ENCODE results near the gene NCK1.
A peak's percentile ranks its signal among the peaks of the same experiment; 100 is the strongest.
"Not testable (repeated sequence)": the region's sequence is repeated elsewhere in the genome, so short reads cannot be mapped to it uniquely, and the experiment has no call there.

The NCK1 gene

DNA sequence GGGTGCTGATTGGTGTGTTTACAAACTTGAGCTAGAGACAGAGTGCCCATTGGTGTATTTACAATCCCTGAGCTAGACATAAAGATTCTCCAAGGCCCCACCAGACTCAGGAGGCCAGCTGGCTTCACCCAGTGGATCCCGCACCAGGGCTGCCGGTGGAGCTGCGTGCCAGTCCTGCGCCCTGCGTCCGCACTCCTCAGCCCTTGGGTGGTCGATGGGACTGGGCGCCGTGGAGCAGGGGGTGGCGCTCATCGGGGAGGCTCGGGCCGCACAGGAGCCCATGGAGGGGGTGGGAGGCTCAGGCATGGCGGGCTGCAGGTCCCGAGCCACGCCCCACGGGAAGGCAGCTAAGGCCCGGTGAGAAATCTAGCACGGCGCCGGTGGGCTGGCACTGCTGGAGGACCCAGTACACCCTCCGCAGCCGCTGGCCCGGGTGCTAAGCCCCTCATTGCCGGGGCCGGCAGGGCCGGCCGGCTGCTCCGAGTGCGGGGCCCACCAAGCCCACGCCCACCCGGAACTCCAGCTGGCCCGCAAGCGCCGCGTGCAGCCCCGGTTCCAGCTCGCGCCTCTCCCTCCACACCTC is 125.5 kb downstream of the NCK1 start:
- DNase-seq (ENCODE audit: low spot score) = not testable (repeated sequence)

DNA sequence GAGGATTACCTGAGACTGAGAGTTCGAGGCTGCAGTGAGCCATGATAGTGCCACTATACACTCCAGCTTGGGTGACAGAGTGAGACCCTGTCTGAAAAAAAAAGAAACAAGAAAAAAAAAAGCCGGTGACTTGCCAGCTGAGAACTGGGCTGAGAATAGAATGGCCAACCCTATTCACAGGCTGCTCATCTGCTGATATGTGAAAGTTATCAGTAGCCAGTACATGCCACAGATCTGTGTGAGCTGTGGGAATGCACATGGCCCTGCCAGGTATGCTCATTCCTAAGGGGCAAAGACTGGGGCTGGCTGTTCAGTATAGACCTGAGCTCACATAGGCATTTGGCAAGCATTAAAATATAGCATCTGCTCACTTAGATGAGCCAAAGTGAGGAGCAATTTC is 126.6 kb downstream of the NCK1 start:
- no peak for DNase-seq (ENCODE audit: low spot score)

DNA sequence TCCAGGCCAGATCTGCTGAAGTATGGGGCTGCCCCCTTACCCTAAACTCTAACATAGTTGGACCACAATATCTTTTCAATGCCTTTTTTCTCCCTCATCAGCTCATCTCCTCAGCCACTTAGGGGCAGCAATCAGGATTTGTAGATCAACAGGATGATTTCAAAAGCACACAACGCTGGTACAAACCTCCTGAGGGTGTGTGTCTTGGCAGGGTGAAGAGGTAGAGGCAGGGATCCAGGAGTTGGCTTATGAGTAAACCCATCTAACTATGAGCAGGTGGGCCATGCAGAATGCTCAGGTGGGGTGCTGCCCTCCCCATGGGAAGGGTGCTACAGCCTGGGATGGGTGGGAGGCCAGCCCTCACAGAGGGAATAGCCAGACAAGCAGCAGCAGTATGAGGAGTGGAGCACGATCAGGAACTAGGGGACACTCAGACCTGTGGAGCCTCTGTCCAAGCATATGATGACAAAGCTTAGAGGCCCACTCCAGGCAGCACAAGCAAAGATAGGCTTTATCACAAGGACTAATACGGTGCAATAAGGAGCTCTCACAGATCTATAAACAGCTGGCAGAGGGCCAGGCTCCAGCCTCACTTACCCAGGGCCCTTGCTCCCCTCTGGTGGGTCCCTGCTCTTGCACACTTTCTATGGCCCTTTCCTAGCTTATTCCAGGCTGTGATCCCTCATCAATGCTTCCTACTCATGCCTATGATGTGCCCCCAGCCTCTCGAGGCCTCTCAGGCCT is 127.9 kb downstream of the NCK1 start:
- DNase-seq (ENCODE audit: low spot score) = no peak

DNA sequence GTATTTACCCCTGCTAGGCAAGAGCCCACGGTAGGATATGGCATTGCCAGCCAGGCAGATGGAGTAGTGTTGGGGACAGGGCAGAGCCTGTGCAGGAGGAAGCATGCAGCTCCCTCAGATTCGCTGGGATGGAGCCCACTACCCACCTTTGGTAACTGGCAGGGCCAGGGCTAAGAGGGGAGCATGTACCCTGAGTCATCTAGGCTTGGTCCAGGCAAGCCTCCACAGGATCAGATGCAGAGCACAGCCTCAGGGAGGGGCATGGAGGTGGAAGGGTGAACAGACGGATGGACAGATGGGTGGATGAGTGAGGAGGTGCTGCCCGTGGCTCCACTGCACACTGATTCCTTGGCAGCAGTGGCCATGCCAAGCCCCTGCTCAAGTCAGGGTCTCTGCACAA is 128.8 kb downstream of the NCK1 start:
- no peak for DNase-seq (ENCODE audit: low spot score)

DNA sequence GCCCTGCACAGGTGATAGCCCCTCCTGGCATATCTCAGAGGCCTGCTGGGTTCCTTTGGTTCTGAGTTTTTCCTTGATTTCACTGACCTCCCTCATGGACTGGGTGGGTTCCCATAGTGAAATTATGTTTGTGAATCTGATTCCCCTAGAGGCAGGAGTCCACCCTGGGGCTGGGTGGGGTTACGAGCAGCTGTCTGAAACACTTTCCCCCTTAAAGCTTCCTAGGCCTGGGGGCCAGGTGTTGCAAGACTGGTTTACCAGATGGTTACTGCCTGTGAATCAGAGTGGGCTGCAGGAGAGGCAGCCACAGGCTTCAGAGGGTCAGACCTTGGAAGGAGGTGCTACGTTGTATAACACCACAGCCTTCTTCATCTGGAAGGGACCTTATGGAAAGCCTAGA is 130.1 kb downstream of the NCK1 start:
- no peak for DNase-seq (ENCODE audit: low spot score)

DNA sequence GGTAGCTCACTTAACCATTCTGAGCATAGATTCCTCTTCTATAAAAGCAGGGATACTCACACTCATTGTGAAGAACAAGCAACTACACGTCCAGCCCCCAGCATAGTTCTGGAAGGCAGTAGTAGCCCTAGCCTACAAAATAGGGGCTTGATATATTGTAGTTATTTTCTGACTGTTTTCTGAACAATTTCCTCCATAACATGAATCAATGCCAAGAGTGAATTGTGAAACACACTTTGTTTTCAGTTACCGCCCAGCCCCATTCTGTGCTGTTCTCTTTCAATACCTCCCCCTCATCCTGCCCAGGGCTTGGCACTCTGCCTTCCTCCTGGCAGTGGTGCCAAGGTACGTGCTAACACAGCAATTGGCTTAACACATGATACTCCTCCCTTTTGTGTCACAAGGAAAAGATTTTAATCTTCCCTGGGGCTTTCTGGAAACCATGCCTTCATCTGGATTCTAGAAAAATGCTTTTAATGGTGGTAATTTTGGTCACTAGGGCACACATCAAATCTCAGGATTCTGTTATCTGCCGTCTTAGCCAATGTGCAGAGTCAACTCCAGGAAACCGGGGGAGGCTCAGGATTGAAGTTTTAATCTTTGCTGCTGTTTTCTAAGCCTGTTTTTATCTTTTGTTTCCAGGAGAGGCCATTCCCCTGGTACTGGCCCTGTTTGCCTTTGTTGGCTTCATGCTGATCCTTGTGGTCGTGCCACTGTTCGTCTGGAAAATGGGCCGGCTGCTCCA is 132.9 kb downstream of the NCK1 start:
- DNase-seq (ENCODE audit: low spot score) = peak; percentile 11

DNA sequence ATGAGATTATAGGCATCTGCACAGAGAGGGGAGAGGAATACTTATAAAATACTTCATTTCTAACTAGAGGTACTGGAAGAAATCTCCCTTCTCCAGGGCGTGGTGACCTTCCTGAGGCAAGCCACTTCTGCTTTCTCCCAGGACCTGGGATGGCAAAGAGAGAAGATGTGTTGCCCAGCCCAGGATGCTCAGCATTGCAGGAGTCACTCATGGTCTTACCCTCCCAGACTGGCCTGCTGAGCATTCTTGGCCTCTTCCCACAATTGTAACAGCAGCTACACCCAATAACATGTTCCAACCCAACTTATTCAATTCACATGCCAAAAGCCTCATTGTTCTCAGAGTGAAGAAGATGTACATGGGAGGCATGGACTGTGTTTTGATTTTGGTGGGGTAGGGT is 133.6 kb downstream of the NCK1 start:
- DNase-seq (ENCODE audit: low spot score) = no peak
